HG03558 (cell line): Measurements from ENCODE around the gene GALNT1.

Experiments
- ATAC-seq: cut with Tn5 transposase; IDR thresholded peaks from one replicate; pipeline ENCODE4 v1.9.1; 2021; ENCODE audit warnings: moderate number of reproducible peaks; ENCODE audit not compliant: unreplicated experiment; ENCODE audit errors: extremely low read depth

Gene GALNT1

DNA sequence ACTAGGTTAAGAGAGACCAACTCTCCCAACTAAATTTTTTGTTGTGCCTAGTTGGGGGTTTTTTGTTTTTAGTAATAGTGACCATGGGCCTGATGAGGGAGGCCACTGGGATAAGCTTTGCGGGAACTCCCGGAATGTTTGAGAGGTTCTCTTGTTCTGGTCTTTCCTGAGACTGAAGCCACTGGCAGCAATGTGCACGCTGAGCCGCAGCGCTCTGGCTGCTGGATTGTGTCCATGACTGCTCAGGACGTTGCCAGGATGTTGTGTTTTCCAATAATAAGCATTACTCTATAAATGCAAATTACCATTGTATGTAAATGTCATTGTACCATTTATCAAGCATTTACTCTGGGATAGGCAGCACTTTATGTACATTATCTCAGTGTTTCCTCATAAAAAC, 126.1 kb downstream of the GALNT1 start:
- no peak for ATAC-seq

DNA sequence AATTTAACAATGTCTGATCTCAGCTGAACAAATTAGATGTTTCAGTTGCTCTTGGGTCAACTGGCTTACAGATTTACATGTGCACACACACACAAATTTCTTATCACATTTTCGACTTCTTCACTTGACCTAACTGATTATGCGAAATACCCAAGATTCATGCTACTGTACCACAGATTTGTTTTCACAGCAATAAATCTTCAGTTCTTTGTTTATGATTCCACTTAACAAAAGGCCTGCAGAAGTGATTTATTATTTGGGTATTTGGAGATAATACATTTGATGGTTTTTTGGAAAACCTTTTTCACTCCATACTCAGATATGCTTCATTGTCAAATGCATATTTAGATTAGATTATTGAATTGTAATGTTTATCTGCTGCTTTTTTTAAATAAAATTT, 129.0 kb downstream of the GALNT1 start:
- ATAC-seq, result no peak

DNA sequence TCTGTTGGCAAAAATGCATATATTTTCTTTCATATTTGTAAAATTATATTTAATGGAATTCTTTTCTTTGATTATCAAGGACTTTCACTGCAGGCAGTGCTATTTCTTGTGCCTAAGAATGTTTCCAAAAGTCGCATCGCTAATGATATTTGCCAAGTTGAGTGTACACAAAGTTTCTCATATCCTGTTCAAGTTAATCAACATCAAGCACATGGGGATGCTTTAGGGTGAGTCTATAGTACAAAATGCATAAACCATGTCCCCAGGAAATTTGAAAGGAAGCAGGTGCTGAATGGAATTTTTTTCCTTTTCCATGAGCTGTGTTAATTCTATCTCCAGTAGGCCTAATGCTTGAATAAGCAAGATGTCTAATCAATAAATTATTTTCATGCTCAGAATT, 129.7 kb downstream of the GALNT1 start:
- ATAC-seq, result no peak

DNA sequence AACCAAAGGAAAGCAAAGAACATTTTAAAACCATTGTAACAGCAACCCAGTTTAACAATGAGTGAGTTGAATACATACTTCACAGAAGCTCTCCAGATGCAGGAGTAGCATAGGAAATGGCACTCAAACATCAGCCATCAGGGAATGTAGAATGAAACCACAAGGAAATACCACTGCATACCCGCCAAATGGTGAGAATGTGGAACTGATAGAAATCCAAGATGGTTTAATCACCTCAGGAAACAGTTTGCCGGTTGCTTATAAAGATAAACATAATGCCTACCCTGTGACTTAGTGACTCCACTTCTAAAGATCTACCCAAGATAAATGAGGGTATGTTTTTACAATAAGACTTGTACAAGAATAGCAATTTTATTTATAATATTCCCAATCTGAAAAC, 132.0 kb downstream of the GALNT1 start:
- ATAC-seq, result no peak

DNA sequence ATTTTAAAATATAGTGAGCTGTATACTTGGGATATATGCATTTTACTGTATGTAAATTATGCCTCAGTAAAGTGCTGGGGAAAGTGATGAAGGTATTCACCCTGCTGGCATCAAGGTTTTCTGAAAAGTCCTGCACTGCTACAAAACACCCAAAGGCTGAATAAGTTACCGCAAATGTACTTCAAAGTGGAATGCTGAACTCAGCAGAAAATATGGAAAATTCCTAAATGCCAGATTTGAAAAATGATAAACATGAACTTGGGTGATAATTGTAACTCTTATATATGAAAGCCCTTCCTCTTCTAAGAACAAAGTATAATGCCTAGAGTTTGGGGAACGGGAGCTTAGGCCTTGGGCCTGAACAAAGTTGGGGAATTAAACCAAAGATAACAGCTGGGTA, 133.0 kb downstream of the GALNT1 start:
- ATAC-seq, result no peak

DNA sequence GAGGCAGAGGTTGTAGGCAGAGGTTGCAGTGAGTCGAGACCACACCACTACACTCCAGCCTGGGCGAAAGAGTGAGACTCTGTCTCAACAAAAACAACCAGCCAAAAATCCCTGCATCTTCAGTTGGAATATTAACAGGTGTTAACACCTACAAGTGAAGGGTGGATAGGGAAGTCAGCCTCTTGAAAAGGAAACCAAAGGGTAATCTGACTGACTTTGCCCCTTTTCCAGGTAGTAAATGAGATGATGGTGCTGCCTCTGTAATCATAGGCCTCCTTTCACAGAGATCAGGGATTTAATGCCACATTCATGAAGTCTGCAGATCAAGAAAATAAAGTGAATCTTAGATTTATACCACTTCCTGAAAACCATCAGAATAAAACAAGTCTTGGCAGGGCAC, 133.6 kb downstream of the GALNT1 start:
- ATAC-seq, result no peak

DNA sequence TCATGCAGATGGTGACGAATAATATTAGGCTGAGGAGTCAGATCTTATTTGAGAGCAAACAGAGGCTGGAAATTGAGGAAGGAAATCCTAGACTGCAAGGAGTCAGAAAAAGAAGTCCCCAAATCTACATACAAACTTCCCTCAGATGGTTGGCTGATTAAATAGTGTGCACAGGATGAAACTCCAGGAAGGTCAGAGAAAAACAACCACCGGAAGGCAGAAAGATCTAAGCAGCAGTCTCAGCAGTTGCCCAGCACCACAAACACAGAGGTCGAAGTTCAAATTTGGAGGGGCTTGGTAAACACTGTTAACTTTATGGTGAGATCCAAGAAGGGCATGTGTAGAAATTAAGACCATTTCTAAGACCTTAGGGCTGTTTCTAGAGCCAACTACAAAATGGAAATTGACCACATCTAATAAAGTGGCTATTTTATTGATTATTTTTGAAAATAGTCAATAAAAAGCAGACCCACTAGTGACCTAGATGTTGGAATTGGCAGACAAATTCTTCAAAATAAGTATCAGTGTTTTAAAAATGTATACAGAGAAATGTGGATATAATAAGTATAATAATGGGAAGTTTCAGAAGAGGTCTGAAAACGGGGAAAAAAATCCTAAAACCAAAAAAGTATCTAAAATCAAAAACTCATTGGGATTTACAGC, 134.8 kb downstream of the GALNT1 start:
- no peak for ATAC-seq

DNA sequence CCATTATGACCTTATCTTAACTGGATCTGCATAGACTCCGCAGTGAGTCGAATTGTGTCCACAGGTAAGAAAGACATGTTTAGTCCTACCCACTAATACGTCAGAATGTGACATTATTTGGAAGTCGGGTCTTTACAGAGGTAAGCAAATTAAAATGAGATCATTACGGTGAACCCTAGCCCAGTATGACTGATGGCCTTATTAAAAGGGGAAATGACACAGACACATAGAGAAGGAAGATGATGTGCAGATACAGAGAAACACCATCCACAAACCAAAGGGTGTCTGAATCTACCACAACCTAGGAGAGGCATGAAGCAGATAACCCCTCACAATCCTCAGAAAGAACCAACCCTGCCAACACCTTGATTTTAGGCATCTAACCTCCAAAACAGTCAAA, 135.6 kb downstream of the GALNT1 start:
- no peak for ATAC-seq

DNA sequence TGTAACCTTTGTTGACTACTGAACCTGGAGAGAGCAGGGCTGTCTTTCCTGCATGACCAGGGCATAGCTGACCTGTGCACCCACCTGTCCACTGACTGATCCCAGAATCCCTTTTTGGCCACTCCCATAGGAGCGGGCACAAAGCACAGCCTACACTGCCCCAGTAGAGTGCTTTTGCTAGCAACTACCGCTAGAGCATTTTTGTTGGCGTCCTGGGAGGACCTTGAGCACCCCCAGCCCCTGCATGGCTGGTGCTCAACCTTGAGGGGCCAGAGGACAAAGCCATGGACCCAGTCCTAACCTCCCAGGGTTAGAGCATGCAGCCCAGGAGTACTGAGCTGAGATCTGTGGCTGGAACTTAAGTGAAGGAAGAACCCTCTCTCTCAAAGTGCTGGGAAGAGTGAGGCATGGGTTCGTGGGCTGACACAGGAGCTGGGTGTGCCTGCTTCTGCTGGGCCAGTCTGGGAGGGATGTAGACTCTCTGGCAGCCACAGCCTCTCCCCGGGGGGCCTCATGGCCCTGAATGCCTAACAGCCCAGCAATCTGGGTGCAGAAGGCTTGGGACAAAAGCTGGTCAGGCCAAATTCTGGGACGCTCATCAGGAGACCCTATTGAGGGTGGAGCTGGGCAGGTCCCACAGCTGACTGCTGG, 140.0 kb downstream of the GALNT1 start:
- no peak for ATAC-seq

DNA sequence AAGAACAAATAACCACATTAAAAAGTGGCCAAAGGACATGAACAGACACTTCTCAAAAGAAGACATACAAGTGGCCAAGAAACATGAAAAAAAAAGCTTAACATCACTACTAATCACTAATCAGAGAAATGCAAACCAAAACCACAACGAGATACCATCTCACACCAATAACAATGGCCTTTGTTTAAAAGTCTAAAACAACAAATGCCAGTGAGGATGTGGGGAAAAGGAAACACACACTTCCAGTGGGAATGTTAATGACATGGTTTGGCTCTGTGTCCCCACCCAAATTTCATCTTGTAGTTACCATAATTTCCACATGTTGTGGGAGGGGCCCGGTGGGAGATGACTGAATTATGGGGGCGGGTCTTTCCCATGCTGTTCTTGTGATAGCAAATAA, 147.1 kb downstream of the GALNT1 start:
- no peak for ATAC-seq

DNA sequence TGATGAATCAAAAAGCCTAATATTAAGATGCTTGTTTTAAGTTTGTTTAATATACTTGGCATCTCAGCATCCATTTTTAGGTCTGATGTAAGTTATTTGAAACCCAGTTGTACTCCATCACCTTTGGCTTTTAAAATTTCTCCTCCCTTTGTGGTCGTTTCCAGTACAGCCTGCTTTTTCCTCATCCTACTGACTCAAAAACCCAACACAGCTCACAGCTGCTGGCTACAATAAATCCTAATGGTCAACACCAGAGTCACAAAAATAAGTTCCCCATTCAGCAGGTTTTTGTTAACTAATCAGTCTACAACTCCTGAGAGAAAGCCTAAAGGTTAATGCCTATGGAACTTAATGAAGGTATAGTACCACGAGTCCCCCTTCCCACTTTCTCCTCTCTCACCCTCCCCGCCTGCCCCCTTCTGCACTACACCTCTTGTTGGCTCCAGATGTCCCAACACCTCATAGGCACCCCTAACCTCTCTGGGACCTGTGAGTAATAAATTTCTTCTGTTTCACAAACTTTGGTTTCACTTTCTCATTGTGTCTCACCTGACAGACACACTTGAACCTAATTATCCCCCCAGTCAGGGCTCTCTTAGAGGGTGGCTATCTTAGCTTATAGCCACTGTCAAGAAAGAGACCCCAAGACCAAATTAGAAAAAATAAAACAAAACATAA, 148.6 kb downstream of the GALNT1 start:
- ATAC-seq, result no peak

DNA sequence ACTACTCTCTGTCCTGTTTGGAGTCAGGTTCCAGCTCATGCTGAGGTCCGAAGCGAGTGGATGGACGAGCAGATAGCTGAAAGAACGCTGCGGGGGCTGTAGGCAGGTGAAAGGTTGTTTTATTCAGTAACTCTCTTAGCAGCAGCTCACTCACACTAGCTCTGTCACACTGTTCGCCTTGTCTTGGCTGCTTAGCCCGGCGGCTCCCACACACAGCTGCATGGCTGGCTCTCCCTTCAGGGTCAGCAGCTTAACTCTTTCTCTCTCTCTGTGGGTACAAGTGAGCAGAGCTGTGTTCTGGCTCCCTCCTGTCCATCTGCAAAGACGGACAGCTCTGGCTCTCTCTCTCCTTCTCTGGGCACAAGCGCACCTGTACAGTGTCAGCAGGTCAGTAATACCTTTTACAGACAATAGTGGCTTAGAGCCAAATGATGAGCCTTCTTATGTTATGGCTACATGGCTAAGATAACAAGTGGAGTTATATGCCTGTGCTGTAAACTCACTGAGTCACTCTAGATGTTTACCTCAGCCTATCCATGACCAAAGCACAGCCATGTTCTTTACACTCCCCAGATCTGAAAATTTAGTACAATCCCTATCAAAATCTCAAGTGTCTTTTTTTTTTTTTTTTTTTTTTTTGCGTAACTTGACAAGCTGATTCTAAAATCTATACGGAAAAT, 149.3 kb downstream of the GALNT1 start:
- no peak for ATAC-seq

DNA sequence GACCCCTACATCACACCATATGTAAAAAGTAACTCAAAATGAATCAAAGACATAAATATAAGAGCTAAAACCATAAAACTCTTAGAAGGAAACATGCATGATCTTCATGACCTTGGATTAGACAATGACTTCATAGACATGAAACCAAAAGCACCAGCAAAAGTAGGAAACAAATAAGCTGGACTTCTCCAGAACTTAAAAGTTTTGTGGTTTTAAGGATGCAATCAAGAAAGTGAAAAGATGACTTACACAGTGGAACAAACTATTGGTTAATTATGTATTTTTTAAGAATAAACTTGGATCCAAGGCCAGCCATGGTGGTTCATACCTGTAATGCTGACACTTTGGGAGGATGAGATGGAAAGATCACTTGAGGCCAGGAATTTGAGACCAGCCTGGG, 150.2 kb downstream of the GALNT1 start:
- ATAC-seq, result no peak

DNA sequence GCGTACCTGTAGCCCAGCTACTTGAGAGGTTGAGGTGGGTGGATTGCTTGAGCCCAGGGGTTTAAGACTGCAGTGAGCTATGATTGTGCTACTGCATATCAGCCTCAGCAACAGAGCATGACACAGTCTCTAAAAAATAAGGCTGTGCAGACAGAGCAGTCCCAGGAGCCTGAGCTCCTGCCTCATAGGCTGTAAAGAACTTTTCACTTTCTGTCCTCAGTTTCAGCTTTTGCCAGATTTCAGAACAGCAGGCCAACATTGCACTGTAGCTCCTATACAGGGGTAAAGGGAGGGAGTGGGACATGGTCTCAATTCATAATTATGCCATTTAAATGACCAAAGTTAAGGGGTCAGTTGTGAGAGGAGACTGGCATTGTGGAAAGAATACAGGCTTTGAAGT, 150.6 kb downstream of the GALNT1 start:
- ATAC-seq, result no peak

DNA sequence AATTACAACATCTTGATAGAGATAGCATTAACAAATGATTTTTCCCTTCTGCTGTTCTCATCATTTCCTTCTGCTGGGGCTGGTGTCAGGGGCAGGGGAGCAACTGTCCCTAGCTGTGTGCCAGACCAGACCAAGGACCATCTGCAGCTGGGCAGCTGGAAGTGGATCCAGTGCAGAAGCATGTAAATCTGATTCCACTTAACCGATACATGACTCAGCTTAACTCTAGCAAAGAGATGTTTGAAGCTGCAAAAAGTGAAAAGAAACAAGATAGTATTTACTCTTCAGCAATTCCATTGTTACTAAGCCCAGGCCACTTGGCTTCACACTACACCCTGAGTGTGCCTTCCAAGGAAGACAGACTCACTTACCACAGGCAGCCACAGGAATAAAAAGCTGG, 151.1 kb downstream of the GALNT1 start:
- ATAC-seq, result no peak

DNA sequence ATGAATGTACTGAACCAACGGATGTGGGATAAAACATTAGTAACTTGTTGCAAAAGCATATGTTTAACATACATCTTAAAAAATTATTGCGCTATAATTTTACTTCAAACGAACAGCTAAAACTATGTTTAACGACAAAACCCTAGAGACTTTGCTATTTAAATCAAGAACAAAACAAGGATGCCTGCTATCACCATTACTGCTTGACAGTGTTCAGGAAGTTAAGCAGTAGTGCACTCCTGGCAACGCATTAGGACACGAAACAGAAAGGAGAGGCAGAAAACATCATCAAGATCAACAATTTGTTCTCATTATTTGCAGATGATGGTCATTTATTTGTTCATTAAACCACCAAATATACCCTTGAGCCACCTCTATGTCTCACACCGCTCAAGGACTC, 151.9 kb downstream of the GALNT1 start:
- no peak for ATAC-seq

DNA sequence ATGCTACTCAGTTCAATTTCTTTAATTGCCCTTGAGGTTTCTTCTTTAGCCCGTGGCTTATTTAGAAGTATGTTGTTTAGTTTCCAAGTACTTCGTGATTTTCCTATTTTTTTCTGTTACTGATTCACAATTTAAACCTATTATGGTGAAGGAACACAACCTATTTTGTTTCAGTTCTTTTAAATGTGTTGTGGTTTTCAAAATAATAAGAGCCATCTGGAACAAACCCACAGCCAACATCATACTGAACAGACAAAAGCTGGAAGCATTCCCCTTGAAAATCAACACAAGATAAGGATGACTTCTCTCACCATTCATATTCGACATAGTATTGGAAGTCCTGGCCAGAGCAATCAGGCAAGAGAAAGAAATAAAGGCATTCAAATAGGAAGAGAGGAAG, 155.2 kb downstream of the GALNT1 start:
- ATAC-seq, result no peak

DNA sequence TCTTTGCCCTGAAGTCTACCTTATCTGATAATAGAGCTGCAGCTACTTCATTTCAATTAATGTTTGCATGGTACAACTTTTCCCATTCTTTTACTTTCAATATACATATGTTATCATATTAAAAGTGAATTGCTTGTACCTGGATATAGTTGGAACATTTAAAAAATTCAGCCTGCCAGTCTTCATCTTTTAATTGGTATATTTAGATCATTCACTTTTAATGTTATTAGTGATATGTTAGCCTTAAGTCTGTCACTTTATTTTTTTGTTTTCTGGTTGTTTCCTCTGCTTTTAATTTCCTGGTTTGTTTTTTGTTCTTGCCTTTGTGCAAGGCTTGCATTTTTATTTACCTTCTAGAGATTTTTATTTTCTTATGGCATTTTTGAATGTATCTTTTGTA, 158.2 kb downstream of the GALNT1 start:
- ATAC-seq, result no peak

DNA sequence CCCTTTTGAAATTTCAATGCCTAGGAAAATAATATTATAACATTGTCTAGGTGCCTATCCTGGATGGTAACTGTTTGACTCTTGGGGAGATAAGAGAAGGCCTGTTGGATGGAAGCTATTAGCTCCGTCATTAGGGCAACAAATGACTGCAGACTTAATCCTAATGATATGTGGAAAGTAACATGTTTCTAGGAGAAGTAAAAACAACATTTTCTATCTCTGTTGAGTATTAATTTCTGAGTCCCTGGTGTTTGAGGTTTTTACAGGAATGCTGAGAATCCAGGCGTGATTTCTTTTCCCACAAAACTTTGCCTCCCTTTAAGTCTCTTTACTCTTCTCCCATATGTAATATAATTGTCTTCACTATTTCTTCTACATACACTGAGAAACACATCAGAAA, 159.1 kb downstream of the GALNT1 start:
- no peak for ATAC-seq

DNA sequence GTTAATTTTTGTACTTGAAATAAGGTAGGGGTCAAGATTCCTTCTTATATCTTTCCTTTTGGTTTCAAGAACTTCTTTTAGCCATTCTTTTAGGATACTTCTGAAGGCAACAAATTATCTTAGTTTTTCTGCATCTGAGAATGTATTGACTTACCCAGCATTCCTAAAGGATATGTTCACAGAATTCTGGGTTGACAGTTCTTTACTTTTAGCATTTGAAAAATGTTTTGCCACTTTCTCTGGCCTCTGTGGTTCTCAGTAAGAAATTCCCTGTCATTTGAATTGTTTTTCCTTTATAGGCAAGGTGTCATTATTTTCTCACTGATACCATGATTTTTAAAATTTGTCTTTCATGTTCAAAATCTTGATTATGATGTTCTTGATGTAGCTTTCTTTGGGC, 162.4 kb downstream of the GALNT1 start:
- ATAC-seq, result no peak

DNA sequence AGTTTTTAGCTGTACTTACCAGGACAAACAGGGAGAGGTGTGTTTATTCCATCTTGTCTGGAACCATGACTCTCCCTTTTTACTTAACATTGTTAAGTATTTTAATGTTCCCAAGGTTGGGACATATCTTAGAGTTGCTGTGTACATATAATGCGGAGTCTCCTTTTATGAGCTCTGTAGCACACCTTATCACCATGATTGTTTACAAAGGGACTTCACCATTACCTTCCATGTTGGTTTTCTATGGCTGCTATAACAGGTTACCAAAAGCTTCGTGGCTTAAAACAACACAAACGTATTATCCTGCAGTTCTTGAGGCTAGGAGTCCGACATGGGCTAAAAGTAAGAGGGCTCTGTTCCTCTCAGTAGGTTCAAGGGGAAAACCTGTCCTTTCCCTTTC, 164.3 kb downstream of the GALNT1 start:
- no peak for ATAC-seq
